Measurements from ENCODE around the gene FAM110D. TPM values are rescaled to one million over a fixed set of nuclear protein-coding genes. Genes with fewer than 3 reads are reported as not detected.
A peak's percentile ranks its signal among the peaks of the same experiment; 100 is the strongest.

Gene FAM110D
- total and polyA plus RNA-seq, 5 donors, result 1.9 to 4.2 (median 2.6) TPM

DNA sequence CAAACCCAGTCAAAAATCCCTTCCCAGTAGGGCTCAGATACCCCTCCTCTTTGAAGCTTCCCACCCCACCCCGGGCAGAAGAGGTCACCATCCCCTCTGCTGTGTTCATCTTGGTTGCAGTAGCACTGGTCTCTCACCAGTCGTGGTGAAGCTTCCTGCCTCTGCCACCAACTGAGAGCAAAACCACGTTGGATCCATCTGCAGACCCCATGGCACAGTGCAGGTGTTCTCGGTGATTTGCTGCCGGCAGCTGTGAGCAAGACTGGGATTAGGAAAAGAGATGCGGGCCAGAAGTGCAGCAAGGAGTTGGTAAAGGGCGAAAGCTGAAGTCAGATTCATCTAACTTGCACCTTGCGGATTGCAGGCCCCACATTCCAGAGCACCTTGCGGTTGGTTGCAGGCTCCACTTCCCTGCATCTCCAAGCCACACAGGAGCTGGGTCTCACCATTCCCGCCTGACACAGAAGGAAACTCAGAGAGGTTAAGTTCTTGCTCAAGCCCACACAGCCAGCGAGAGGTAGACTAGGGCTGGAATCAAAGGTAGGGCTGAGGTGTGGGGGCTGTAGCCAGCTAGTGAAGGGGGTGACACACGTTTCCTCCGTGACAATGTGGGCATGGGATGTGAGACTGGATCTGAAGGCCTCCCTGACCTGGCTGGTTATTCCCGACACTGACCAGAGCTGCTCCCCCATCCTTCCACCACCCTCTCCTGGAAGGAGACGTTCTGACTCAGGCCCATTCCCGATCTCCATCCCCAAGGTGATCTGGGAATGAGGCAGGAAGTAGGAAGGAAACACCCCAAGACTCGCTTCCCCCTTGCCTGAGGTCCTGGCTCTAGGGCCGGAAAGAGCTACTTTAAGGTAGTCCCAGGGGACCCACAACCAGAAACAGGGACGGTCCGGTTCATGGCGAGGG is 3.3 kb upstream of the FAM110D start:
- peak overlapping the region; percentile 46 for H3K4me3 ChIP-seq (ENCODE audit: low read length)
- peak overlapping the region; percentile 57 for H3K27ac ChIP-seq (ENCODE audit: low read length)
- peak in 1 of 3 donors; percentile 16 for DNase-seq
- WGBS, result 49% methylated on average over 21 of the region's 21 CpGs
- H3K9me3 ChIP-seq (ENCODE audit: control insufficient read depth, low read length), result no peaks in the 10 kb centered on the region
- intact Hi-C loops (cut with DNase I), result loop anchor here in 2 of 4 donors (5.0 kb wide), 2 partner anchors 43 to 118 kb away; partner anchors contain the start of gene PDIK1L (in 1 of the 2)
- no peaks in the 10 kb centered on the region for H3K27me3 ChIP-seq (ENCODE audit: control insufficient read depth, insufficient read depth)
- peaks cover 15% of the 10 kb centered on the region for H3K4me1 ChIP-seq (ENCODE audit: control insufficient read depth, insufficient read depth, low read length)
- ATAC-seq, result peak in 1 of 2 donors; percentile 42

DNA sequence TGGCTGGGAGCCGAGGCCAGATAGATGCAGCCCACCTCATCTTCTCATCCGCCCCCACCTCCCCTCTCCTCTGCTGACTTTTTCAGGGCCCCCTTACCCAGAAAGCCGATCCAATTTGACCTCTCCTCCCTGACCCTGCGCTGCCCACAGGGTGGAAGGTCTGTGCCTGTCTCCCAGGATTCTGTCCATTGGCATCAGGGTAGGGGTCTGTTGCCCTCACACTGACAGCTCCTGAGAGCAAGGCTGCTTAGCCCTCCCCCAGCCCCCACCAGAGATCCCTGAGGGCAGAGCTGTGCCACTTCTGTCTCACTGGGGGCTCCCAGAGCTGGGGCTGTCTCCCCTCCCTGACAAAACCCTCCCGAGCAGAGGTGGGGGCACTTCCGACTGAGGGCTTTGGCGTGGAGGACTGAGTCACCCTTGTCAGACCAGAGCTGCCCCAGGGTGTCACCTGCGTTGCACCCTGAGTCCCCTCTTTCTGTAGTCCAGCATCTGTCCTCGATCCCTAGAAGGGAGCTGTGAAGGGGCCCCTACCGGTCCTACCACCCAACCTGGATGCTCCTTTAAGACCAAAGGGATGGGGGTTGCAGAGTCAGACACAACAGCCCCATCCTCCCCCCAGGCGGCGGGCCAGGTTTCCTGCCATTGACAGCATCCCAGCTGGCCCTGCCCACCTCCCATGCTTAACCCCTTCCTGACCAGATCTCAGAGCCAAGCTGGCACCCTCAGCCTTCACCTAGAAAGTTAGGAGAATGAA is 2.4 kb upstream of the FAM110D start:
- Histone ChIP-seq H3K4me1 (ENCODE audit: control insufficient read depth, insufficient read depth, low read length) (peaks cover 15% of the 10 kb centered on the region), H3K4me3 (ENCODE audit: low read length) (peak overlapping the region; percentile 46), H3K27ac (ENCODE audit: low read length) (peak overlapping the region; percentile 34), H3K9me3 (ENCODE audit: control insufficient read depth, low read length) (no peaks in the 10 kb centered on the region), H3K27me3 (ENCODE audit: control insufficient read depth, insufficient read depth) (no peaks in the 10 kb centered on the region)
- peak; percentile 58 to 88 (median 88) for DNase-seq
- ATAC-seq, result peak; percentile 12 to 38
- 17% methylated on average over 12 of the region's 12 CpGs for WGBS
- intact Hi-C loops (cut with DNase I), result loop anchor here in 2 of 4 donors (5.0 kb wide), 2 partner anchors 44 to 119 kb away; partner anchors contain the start of gene PDIK1L (in 1 of the 2)

DNA sequence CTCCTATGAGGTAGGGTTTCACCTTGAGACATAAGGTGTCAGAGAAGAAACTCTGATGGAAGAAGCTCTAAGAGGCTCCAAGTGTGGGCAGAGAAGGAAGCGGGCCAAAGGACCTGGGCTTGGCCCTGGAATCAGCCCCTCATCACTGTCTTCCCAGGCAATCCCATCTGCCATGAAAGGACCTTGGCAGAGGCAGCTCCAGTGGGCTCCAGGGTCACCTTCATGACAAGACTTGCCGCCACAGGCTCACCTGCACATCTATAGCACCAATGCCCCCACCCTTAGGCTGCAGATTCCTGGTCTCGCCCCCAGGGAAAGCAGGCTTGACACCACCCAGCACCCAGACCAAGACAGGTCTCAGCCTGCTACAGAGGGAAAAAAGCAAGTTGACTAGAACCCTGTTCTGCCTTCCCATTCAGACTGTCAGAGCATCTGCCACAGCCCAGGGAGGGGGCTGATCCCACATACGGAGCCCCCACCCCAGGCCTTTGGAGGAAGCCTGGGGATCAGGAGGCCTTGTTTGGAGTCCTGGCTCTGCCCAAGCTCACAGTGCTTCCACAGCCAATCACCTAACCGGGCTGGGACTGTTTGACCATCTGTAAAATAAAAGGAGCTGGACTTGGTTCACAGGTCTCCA is 490 bp upstream of the FAM110D start:
- intact Hi-C loops (cut with DNase I), result loop anchor here in 2 of 4 donors (5.0 kb wide), 2 partner anchors 46 to 121 kb away; partner anchors contain the start of gene PDIK1L (in 1 of the 2)
- H3K4me3 ChIP-seq (ENCODE audit: low read length), result peak overlapping the region; percentile 43
- H3K9me3 ChIP-seq (ENCODE audit: control insufficient read depth, low read length), result no peaks in the 10 kb centered on the region
- DNase-seq (no peak), ATAC-seq (no peak)
- H3K27ac ChIP-seq (ENCODE audit: low read length), result peak overlapping the region; percentile 97
- peaks cover 15% of the 10 kb centered on the region for H3K4me1 ChIP-seq (ENCODE audit: control insufficient read depth, insufficient read depth, low read length)
- 66% methylated on average over 5 of the region's 5 CpGs for WGBS
- H3K27me3 ChIP-seq (ENCODE audit: control insufficient read depth, insufficient read depth), result no peaks in the 10 kb centered on the region

DNA sequence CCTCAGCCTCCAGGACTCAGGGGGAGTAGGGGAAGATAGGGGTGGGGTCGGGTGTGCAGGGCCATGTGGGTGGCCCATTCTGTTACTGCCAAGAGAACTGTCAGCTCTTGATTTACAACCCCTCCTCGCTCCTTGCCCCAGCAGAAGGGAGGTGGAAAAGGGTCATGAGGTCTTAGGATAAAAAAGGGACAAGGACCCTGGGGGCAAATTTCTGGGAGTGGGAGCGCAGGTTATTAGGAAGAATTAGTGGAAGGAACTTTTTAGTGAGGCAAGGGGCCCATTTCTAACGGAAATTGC is 812 bp downstream of the FAM110D start:
- intact Hi-C loops (cut with DNase I), result loop anchor here (5.0 to 10.0 kb wide), 4 partner anchors 47 to 165 kb away; partner anchors contain the start of genes PDIK1L (in 3 of the 4) and CEP85 (in 1 of the 4)
- Histone ChIP-seq H3K9me3 (ENCODE audit: control insufficient read depth, low read length) (no peaks in the 10 kb centered on the region), H3K4me3 (ENCODE audit: low read length) (peak overlapping the region; percentile 43), H3K27ac (ENCODE audit: low read length) (peak overlapping the region; percentile 97), H3K4me1 (ENCODE audit: control insufficient read depth, insufficient read depth, low read length) (peaks cover 15% of the 10 kb centered on the region), H3K27me3 (ENCODE audit: control insufficient read depth, insufficient read depth) (no peaks in the 10 kb centered on the region)
- DNase-seq (no peak), ATAC-seq (no peak)
- WGBS, result 52% methylated on average over 4 of the region's 4 CpGs

DNA sequence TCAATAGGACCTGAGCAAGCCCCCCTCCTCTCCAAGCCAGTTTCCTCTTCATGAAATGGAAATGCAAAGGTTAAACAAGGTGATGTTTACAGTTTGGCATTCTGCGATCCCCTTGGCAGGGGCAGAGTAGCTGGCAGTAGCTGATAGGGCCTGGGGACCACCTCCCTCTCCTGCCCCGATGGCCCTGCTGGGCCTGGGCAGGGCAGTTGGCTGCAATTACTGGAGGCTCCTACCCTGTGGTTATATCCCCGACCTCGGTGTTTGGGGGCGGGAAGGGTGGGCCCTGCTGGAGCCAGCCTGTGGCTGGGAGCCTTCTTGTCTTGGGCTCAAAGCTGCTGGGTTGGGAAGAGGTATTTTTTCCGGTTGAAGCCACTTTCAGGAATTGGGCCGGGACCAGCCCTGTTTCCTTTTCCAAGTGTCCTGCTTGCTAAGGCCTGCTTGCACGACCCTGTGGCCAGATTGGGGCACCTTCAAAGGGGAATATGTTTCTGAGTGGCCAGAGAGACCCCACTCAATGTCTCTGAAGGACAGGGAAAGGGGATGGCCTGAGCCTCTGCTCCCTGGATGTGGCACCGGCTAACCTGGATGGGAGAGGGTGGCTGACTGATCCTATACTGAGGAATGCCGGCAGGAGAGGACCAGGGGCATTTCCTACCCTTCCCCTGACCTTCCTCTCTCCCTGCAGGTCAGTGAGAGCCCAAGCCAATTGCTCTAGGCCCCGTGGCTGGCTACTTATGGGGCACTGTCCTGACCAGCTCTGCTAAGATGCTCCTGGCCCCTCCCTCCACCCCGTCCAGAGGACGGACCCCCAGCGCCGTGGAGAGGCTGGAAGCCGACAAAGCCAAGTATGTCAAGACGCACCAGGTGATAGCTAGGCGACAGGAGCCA is 1.9 kb downstream of the FAM110D start:
- DNase-seq, result peak; percentile 26 to 69 (median 67)
- intact Hi-C loops (cut with DNase I), result loop anchor here in 3 of 4 donors (5.0 to 10.0 kb wide), 3 partner anchors 48 to 164 kb away; partner anchors contain the start of genes PDIK1L (in 2 of the 3) and CEP85 (in 1 of the 3)
- Histone ChIP-seq H3K27ac (ENCODE audit: low read length) (peak overlapping the region; percentile 54), H3K4me1 (ENCODE audit: control insufficient read depth, insufficient read depth, low read length) (peaks cover 11% of the 10 kb centered on the region), H3K9me3 (ENCODE audit: control insufficient read depth, low read length) (no peaks in the 10 kb centered on the region), H3K27me3 (ENCODE audit: control insufficient read depth, insufficient read depth) (no peaks in the 10 kb centered on the region), H3K4me3 (ENCODE audit: low read length) (peak overlapping the region; percentile 32)
- WGBS, result 32% methylated on average over 18 of the region's 18 CpGs
- peak; percentile 12 to 34 for ATAC-seq

DNA sequence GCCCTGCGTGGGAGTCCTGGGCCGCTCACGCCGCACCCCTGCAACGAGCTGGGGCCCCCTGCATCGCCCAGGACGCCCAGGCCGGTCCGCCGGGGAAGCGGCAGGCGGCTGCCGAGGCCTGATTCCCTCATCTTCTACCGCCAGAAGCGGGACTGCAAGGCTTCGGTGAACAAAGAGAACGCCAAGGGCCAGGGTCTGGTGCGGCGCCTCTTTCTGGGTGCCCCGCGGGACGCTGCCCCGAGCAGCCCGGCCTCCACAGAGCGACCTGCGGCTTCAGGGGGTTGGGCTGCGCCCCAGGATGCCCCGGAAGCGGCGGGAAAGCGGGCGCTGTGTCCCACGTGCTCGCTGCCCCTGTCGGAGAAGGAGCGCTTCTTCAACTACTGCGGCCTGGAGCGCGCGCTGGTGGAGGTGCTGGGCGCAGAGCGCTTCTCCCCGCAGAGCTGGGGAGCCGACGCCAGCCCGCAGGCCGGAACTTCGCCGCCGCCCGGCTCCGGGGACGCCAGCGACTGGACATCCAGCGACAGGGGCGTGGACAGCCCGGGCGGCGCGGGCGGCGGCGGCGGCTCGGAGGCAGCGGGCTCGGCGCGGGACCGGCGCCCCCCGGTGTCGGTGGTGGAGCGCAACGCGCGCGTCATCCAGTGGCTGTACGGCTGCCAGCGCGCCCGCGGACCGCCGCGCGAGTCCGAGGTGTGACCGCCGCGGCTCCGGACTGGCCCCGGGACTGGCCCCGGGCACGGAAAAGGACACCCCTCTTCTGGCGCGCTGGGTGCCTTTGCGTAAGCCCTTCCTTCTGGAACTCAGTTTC is 2.7 kb downstream of the FAM110D start:
- Histone ChIP-seq H3K4me1 (ENCODE audit: control insufficient read depth, insufficient read depth, low read length) (peaks cover 11% of the 10 kb centered on the region), H3K27me3 (ENCODE audit: control insufficient read depth, insufficient read depth) (no peaks in the 10 kb centered on the region), H3K27ac (ENCODE audit: low read length) (peak overlapping the region; percentile 54), H3K4me3 (ENCODE audit: low read length) (peak overlapping the region; percentile 32), H3K9me3 (ENCODE audit: control insufficient read depth, low read length) (no peaks in the 10 kb centered on the region)
- intact Hi-C loops (cut with DNase I), result loop anchor here in 3 of 4 donors (5.0 to 10.0 kb wide), 3 partner anchors 49 to 163 kb away; partner anchors contain the start of genes PDIK1L (in 2 of the 3) and CEP85 (in 1 of the 3)
- 1% methylated on average over 98 of the region's 98 CpGs for WGBS
- DNase-seq (peak; percentile 69 to 89 (median 89)), ATAC-seq (peak; percentile 52 to 54)

DNA sequence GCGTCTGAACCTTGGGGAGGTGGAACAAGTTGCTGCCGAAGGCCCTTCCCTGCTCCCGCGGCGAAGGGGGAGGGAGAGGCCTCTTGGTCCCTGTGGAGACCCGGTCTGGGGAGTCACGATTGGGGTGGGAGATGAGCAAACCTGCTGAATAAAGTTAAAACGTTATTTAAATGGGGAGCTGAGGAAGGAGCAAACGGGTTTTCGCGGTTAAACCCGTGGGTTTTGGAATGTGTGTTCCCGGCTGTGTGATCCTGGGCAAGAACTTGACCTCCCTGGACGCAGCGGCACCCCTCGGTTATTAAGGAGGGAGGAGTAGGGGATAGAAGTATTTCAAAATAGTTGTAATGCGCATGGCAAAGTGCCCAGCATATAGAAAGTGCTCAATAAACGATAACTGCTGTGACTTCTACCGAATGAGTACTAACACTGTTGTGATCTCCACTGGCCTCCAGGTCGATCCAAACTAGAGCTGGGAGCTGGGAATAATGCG is 3.4 kb downstream of the FAM110D start:
- peak overlapping the region; percentile 32 for H3K4me3 ChIP-seq (ENCODE audit: low read length)
- intact Hi-C loops (cut with DNase I), result loop anchor here in 3 of 4 donors (5.0 to 10.0 kb wide), 3 partner anchors 50 to 163 kb away; partner anchors contain the start of genes PDIK1L (in 2 of the 3) and CEP85 (in 1 of the 3)
- peaks cover 11% of the 10 kb centered on the region for H3K4me1 ChIP-seq (ENCODE audit: control insufficient read depth, insufficient read depth, low read length)
- H3K27ac ChIP-seq (ENCODE audit: low read length), result peak overlapping the region; percentile 16
- DNase-seq (peak in 1 of 3 donors; percentile 15), ATAC-seq (no peak)
- no peaks in the 10 kb centered on the region for H3K9me3 ChIP-seq (ENCODE audit: control insufficient read depth, low read length)
- 38% methylated on average over 21 of the region's 21 CpGs for WGBS
- no peaks in the 10 kb centered on the region for H3K27me3 ChIP-seq (ENCODE audit: control insufficient read depth, insufficient read depth)

DNA sequence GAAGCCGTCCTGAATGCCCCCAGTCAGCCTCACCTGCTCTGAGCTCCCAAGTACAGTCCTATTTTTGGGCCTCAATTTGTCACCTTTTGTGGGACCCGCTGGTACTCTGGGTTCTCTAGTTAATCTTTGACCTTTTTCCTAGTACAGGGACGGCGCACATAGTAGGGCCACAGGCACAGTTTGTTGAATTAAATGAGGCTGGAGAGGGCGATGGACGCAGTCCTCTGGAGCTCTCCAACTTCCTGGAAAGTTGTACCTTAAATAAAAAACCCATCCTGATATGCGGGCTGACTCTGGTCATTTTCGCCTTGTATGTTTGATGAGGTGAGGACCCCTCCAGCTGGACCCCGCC is 4.8 kb downstream of the FAM110D start:
- Histone ChIP-seq H3K27me3 (ENCODE audit: control insufficient read depth, insufficient read depth) (no peaks in the 10 kb centered on the region), H3K4me1 (ENCODE audit: control insufficient read depth, insufficient read depth, low read length) (peaks cover 5% of the 10 kb centered on the region), H3K4me3 (ENCODE audit: low read length) (no peak overlapping the region), H3K27ac (ENCODE audit: low read length) (no peak overlapping the region), H3K9me3 (ENCODE audit: control insufficient read depth, low read length) (no peaks in the 10 kb centered on the region)
- 70% methylated on average over 9 of the region's 9 CpGs for WGBS
- ATAC-seq (no peak), DNase-seq (no peak)
- intact Hi-C loops (cut with DNase I), result loop anchor here in 3 of 4 donors (5.0 to 10.0 kb wide), 3 partner anchors 51 to 161 kb away; partner anchors contain the start of genes PDIK1L (in 2 of the 3) and CEP85 (in 1 of the 3)

Measured in right cardiac atrium (tissue), 5 donors.